ENCODE data around the gene ABAT. TPM values are rescaled to one million over a fixed set of nuclear protein-coding genes. Genes with fewer than 3 reads are reported as not detected.

ABAT gene
- total and polyA plus RNA-seq, 2 experiments from 2014 or later = 31.2 to 59.1 TPM

- Histone ChIP-seq H3K27ac (no peak overlapping the region), H3K9me2 (replicated peaks; ENCODE audit: insufficient read depth) (no peaks in the 10 kb centered on the region), H3K27me3 (no peaks in the 10 kb centered on the region), H3K4me3 (no peak overlapping the region), H3K79me2 (no peaks in the 10 kb centered on the region), H3K9me3 (ENCODE audit: low read depth) (no peaks in the 10 kb centered on the region), H4K20me1 (ENCODE audit: insufficient read depth, poor library complexity, severe bottlenecking) (no peaks in the 10 kb centered on the region), H3K4me2 (no peak overlapping the region), H2AFZ (no peak overlapping the region), H3K4me1 (ENCODE audit: insufficient read depth) (peaks cover 18% of the 10 kb centered on the region), H3K36me3 (replicated peaks; ENCODE audit: insufficient read depth, low read depth) (no peaks in the 10 kb centered on the region)
- DNase-seq (ENCODE audit: low spot score) = no peak
- WGBS (ENCODE audit: low lambda C conversion rate, missing lambda C conversion rate) = 81% methylated on average over 6 of the region's 6 CpGs
- TF ChIP-seq EZH2phosphoT487 (IDR thresholded peaks at IDR 0.05; ENCODE audit: low read depth, severe bottlenecking, unreplicated experiment) (no peak), EZH2 (IDR thresholded peaks at IDR 0.05; ENCODE audit: borderline replicate concordance) (no peak), CTCF (IDR thresholded peaks at IDR 0.05; ENCODE audit: poor library complexity) (no peak)
These were observed 64.7 kb downstream of the ABAT start for GRCh38 chr16:8739151-8739550.

- Histone ChIP-seq H3K4me2 (peak overlapping the region; percentile 42), H4K20me1 (ENCODE audit: insufficient read depth, poor library complexity, severe bottlenecking) (no peaks in the 10 kb centered on the region), H3K4me1 (ENCODE audit: insufficient read depth) (peaks cover 18% of the 10 kb centered on the region), H3K4me3 (no peak overlapping the region), H3K27me3 (no peaks in the 10 kb centered on the region), H3K36me3 (replicated peaks; ENCODE audit: insufficient read depth, low read depth) (no peaks in the 10 kb centered on the region), H2AFZ (no peak overlapping the region), H3K9me3 (ENCODE audit: low read depth) (no peaks in the 10 kb centered on the region), H3K27ac (peak overlapping the region; percentile 56), H3K79me2 (no peaks in the 10 kb centered on the region), H3K9me2 (replicated peaks; ENCODE audit: insufficient read depth) (no peaks in the 10 kb centered on the region)
- TF ChIP-seq EZH2 (IDR thresholded peaks at IDR 0.05; ENCODE audit: borderline replicate concordance) (no peak), EZH2phosphoT487 (IDR thresholded peaks at IDR 0.05; ENCODE audit: low read depth, severe bottlenecking, unreplicated experiment) (no peak), CTCF (IDR thresholded peaks at IDR 0.05; ENCODE audit: poor library complexity) (no peak)
- 87% methylated on average over 13 of the region's 13 CpGs for WGBS (ENCODE audit: low lambda C conversion rate, missing lambda C conversion rate)
- no peak for DNase-seq (ENCODE audit: low spot score)
These were observed 65.7 kb downstream of the ABAT start for GRCh38 chr16:8739989-8740704.

GRCh38 chr16:8740775-8741355 is 66.4 kb downstream of the ABAT start:
- peak overlapping the region; percentile 56 for H3K27ac ChIP-seq
- H4K20me1 ChIP-seq (ENCODE audit: insufficient read depth, poor library complexity, severe bottlenecking) = no peaks in the 10 kb centered on the region
- H3K27me3 ChIP-seq = no peaks in the 10 kb centered on the region
- H3K36me3 ChIP-seq (replicated peaks; ENCODE audit: insufficient read depth, low read depth) = no peaks in the 10 kb centered on the region
- 59% methylated on average over 6 of the region's 6 CpGs for WGBS (ENCODE audit: low lambda C conversion rate, missing lambda C conversion rate)
- TF ChIP-seq EZH2phosphoT487 (IDR thresholded peaks at IDR 0.05; ENCODE audit: low read depth, severe bottlenecking, unreplicated experiment) (no peak), CTCF (IDR thresholded peaks at IDR 0.05; ENCODE audit: poor library complexity) (no peak), EZH2 (IDR thresholded peaks at IDR 0.05; ENCODE audit: borderline replicate concordance) (no peak)
- H3K79me2 ChIP-seq = no peaks in the 10 kb centered on the region
- peaks cover 18% of the 10 kb centered on the region for H3K4me1 ChIP-seq (ENCODE audit: insufficient read depth)
- H3K9me2 ChIP-seq (replicated peaks; ENCODE audit: insufficient read depth) = no peaks in the 10 kb centered on the region
- peak overlapping the region; percentile 42 for H3K4me2 ChIP-seq
- H3K4me3 ChIP-seq = no peak overlapping the region
- no peak overlapping the region for H2AFZ ChIP-seq
- DNase-seq (ENCODE audit: low spot score) = peak; percentile 65
- H3K9me3 ChIP-seq (ENCODE audit: low read depth) = no peaks in the 10 kb centered on the region
